Suprapubic skin (tissue), 4 donors: Measurements from ENCODE around the gene VPS39. TPM values are rescaled to one million over a fixed set of nuclear protein-coding genes. Genes with fewer than 3 reads are reported as not detected.

ENCODE experiments used
- DNase-seq, 2 donors: peaks; one replicate each; pipeline ENCODE4 v3.0.0-alpha.2; 2019; ENCODE audit warnings: low spot score in 2 of 2
- H3K27ac ChIP-seq: fragments of 200-600 bp; sonication (generic); one replicate; pipeline ENCODE4 v1.5.1; 2019
- H3K27me3 ChIP-seq: fragments of 200-600 bp; sonication (generic); one replicate; pipeline ENCODE4 v1.5.1; 2019
- H3K36me3 ChIP-seq: fragments of 200-600 bp; sonication (generic); one replicate; pipeline ENCODE4 v1.5.1; 2019
- H3K4me1 ChIP-seq: fragments of 200-600 bp; sonication (generic); one replicate; pipeline ENCODE4 v1.5.1; 2019
- H3K4me3 ChIP-seq: fragments of 200-600 bp; sonication (generic); one replicate; pipeline ENCODE4 v1.5.1; 2019; ENCODE audit warnings: mild to moderate bottlenecking
- H3K9me3 ChIP-seq: fragments of 200-600 bp; sonication (generic); one replicate; pipeline ENCODE4 v1.5.1; 2019
- EP300 ChIP-seq: sonication (generic); formaldehyde crosslinking; IDR thresholded peaks from one replicate; pipeline ENCODE4 v1.6.1; 2017; ENCODE audit warnings: antibody characterized with exemption
- POLR2A ChIP-seq, 2 donors: fragments of 450-650 bp; IDR thresholded peaks; one replicate each; pipeline ENCODE4 v1.6.1; 2017; ENCODE audit warnings: antibody characterized with exemption in 2 of 2, mild to moderate bottlenecking in 2 of 2, moderate library complexity in 2 of 2
- POLR2AphosphoS5 ChIP-seq, 3 donors: sonication (generic); formaldehyde crosslinking; IDR thresholded peaks; one replicate each; pipeline ENCODE4 v1.6.1; 2017; ENCODE audit warnings: antibody characterized with exemption in 3 of 3
- WGBS: methylation state at CpG from one replicate; pipeline ENCODE4 v1.1.5; 2018; 5-methylcytosine and 5-hydroxymethylcytosine counted together
- total RNA-seq, 4 donors: library from RNA; depleted of rRNA; stranded (reverse); fragments of >200 nt; gene quantifications; one replicate each; pipeline ENCODE4 v1.1.0, GENCODE V29; 2016
- TF ChIP-seq, protein P1 (sequence below), 2 donors: fragments of 200-600 bp in 1 of 2; fragments of 450-650 bp in 1 of 2; sonication (generic) in 1 of 2; IDR thresholded peaks; one replicate each; pipeline ENCODE4 v1.5.1; 2016 to 2019; ENCODE audit warnings: antibody characterized with exemption in 2 of 2, mild to moderate bottlenecking in 1 of 2, moderate library complexity in 1 of 2

VPS39 gene
- total RNA-seq, 4 donors from 2014 or later = 44.9 to 158 (median 74.4) TPM

DNA sequence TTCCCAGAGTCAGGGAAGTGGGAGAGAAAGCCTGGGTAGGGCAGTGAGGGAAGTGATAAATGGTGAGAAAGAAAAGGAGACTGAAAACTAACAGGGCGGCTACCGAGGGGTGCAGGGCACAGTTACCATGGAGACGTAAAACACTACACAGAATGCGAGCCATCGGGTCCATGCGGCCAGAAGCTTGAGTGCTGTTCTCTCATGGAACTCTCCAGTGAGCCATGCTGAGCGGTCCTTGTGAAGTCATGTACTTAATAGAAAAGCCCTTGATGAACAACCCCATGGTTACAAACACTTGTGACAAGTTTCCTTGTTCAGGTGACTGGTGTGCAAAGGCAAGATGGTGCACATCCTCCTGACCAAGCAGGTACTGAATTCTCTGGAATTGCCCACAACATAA is 48.0 kb downstream of the VPS39 start:
- 85% methylated on average over 7 of the region's 7 CpGs for WGBS
- peaks cover 38% of the 10 kb centered on the region for H3K4me1 ChIP-seq
- H3K36me3 ChIP-seq = peaks cover 64% of the 10 kb centered on the region
- H3K9me3 ChIP-seq = no peaks in the 10 kb centered on the region
- H3K4me3 ChIP-seq = no peak overlapping the region
- peak in 1 of 2 donors; percentile 68 for DNase-seq
- no peaks in the 10 kb centered on the region for H3K27me3 ChIP-seq
- no peak overlapping the region for H3K27ac ChIP-seq
- TF ChIP-seq EP300 = no peak
- no peak for TF ChIP-seq POLR2AphosphoS5 (IDR thresholded peaks at IDR 0.05)
- TF ChIP-seq, protein P1, sequence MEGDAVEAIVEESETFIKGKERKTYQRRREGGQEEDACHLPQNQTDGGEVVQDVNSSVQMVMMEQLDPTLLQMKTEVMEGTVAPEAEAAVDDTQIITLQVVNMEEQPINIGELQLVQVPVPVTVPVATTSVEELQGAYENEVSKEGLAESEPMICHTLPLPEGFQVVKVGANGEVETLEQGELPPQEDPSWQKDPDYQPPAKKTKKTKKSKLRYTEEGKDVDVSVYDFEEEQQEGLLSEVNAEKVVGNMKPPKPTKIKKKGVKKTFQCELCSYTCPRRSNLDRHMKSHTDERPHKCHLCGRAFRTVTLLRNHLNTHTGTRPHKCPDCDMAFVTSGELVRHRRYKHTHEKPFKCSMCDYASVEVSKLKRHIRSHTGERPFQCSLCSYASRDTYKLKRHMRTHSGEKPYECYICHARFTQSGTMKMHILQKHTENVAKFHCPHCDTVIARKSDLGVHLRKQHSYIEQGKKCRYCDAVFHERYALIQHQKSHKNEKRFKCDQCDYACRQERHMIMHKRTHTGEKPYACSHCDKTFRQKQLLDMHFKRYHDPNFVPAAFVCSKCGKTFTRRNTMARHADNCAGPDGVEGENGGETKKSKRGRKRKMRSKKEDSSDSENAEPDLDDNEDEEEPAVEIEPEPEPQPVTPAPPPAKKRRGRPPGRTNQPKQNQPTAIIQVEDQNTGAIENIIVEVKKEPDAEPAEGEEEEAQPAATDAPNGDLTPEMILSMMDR (IDR thresholded peaks at IDR 0.05) = no peak
- TF ChIP-seq POLR2A (IDR thresholded peaks at IDR 0.05) = no peak

DNA sequence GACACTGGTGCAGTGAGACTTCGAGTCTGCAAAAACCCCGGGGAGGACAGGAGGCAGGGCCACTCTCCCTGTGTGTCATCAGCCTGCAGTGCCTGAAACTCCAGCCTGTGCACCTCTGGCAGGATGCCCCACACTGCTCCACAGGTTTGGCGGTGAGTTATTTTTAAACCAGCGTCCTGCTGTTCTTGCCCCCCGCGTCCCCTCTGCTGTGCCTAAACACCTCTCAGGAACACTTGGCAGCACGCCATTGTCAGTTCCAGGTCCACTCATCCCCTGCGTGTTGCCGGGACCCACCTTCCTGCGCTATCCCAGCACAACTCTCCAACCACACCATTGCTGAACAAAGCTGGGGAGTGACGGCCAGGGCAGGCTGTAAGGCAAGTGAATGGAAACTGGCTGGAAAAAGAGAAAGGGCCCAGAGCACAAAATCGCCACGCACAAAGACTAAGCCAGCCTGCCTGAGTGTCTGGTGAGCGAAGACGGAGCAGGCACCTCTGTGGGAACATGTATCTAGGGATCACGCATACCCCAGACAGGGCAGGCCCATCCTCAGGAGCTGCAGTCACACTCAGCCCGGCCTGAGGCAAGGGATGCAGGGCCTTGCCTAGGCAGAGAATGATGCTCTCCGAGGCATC is 48.6 kb downstream of the VPS39 start:
- H3K27me3 ChIP-seq = no peaks in the 10 kb centered on the region
- H3K27ac ChIP-seq = no peak overlapping the region
- peaks cover 58% of the 10 kb centered on the region for H3K36me3 ChIP-seq
- H3K9me3 ChIP-seq = no peaks in the 10 kb centered on the region
- TF ChIP-seq, protein P1 (IDR thresholded peaks at IDR 0.05) = no peak
- TF ChIP-seq POLR2AphosphoS5 (IDR thresholded peaks at IDR 0.05) = no peak
- TF ChIP-seq POLR2A (IDR thresholded peaks at IDR 0.05) = no peak
- TF ChIP-seq EP300 = no peak
- WGBS = 85% methylated on average over 16 of the region's 18 CpGs
- H3K4me1 ChIP-seq = peaks cover 39% of the 10 kb centered on the region
- DNase-seq = peak in 1 of 2 donors; percentile 75
- no peak overlapping the region for H3K4me3 ChIP-seq

GRCh38 chr15:42158941-42159340 is 49.2 kb downstream of the VPS39 start:
- peaks cover 39% of the 10 kb centered on the region for H3K4me1 ChIP-seq
- H3K27me3 ChIP-seq = no peaks in the 10 kb centered on the region
- no peak overlapping the region for H3K4me3 ChIP-seq
- H3K27ac ChIP-seq = no peak overlapping the region
- WGBS = 100% methylated on average over 1 of the region's 10 CpGs
- peaks cover 52% of the 10 kb centered on the region for H3K36me3 ChIP-seq
- H3K9me3 ChIP-seq = no peaks in the 10 kb centered on the region
- TF ChIP-seq, protein P1 (IDR thresholded peaks at IDR 0.05) = no peak
- TF ChIP-seq POLR2A (IDR thresholded peaks at IDR 0.05) = no peak
- no peak for TF ChIP-seq POLR2AphosphoS5 (IDR thresholded peaks at IDR 0.05)
- no peak for TF ChIP-seq EP300
- DNase-seq = peak in 1 of 2 donors; percentile 61

- Histone ChIP-seq H3K27ac (no peak overlapping the region), H3K36me3 (peaks cover 45% of the 10 kb centered on the region), H3K27me3 (no peaks in the 10 kb centered on the region), H3K4me3 (no peak overlapping the region), H3K4me1 (peaks cover 39% of the 10 kb centered on the region), H3K9me3 (no peaks in the 10 kb centered on the region)
- TF ChIP-seq POLR2AphosphoS5 (IDR thresholded peaks at IDR 0.05) (no peak), EP300 (no peak), POLR2A (IDR thresholded peaks at IDR 0.05) (no peak)
- TF ChIP-seq, protein P1 (IDR thresholded peaks at IDR 0.05) = no peak
- DNase-seq = peak in 1 of 2 donors; percentile 45
- WGBS = 66% methylated on average over 8 of the region's 8 CpGs
Observed at GRCh38 chr15:42157981-42158765, 49.9 kb downstream of the VPS39 start.

DNA sequence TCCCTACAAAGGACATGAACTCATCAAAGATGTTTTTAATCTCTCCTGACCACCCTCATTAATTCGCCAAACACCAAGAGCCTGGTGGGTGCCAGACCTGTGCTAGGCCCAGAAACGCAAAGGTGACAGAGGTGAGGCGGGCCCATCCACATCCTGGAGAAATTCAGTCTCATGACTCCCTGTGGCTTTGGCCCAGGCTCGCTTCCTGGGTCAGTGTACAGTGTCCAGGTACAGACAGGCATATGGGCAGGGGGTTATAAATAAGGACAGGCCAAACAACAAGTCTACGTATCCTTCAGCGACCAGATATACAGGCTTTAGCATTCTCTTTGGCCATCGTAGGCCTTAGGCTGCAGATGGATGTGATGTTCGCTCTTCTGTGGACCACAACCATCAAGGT is 50.7 kb downstream of the VPS39 start:
- peak in 1 of 2 donors; percentile 47 for DNase-seq
- no peak overlapping the region for H3K27ac ChIP-seq
- H3K27me3 ChIP-seq = no peaks in the 10 kb centered on the region
- no peak for TF ChIP-seq POLR2A (IDR thresholded peaks at IDR 0.05)
- TF ChIP-seq, protein P1 (IDR thresholded peaks at IDR 0.05) = no peak
- no peak for TF ChIP-seq POLR2AphosphoS5 (IDR thresholded peaks at IDR 0.05)
- H3K4me3 ChIP-seq = no peak overlapping the region
- WGBS = 93% methylated on average over 6 of the region's 8 CpGs
- peaks cover 37% of the 10 kb centered on the region for H3K36me3 ChIP-seq
- H3K4me1 ChIP-seq = peaks cover 43% of the 10 kb centered on the region
- no peaks in the 10 kb centered on the region for H3K9me3 ChIP-seq
